ENCODE results near the gene SORCS2.

SORCS2 gene

GRCh38 chr4:7647600-7648543 is 455.5 kb downstream of the SORCS2 start:
- DNase-seq = peak; percentile 44

GRCh38 chr4:7648544-7649395 is 456.4 kb downstream of the SORCS2 start:
- DNase-seq = no peak

GRCh38 chr4:7649411-7649740 is 457.0 kb downstream of the SORCS2 start:
- no peak for DNase-seq

GRCh38 chr4:7649741-7650531 is 457.6 kb downstream of the SORCS2 start:
- DNase-seq = no peak

GRCh38 chr4:7650606-7651385 is 458.5 kb downstream of the SORCS2 start:
- no peak for DNase-seq

GRCh38 chr4:7651461-7651921 is 459.2 kb downstream of the SORCS2 start:
- DNase-seq = no peak

GRCh38 chr4:7652006-7652405 is 459.7 kb downstream of the SORCS2 start:
- no peak for DNase-seq

- DNase-seq = no peak
These were observed 460.1 kb downstream of the SORCS2 start for GRCh38 chr4:7652451-7652881.

- DNase-seq = no peak
These were observed 460.6 kb downstream of the SORCS2 start for GRCh38 chr4:7652906-7653305.

GRCh38 chr4:7653510-7654369 is 461.4 kb downstream of the SORCS2 start:
- DNase-seq = no peak

- no peak for DNase-seq
These were observed 462.5 kb downstream of the SORCS2 start for GRCh38 chr4:7654550-7655445.

GRCh38 chr4:7655511-7656243 is 463.3 kb downstream of the SORCS2 start:
- peak; percentile 87 for DNase-seq

- DNase-seq = no peak
These were observed 464.0 kb downstream of the SORCS2 start for GRCh38 chr4:7656244-7656800.

- no peak for DNase-seq
These were observed 465.4 kb downstream of the SORCS2 start for GRCh38 chr4:7657545-7658297.

- no peak for DNase-seq
These were observed 466.2 kb downstream of the SORCS2 start for GRCh38 chr4:7658341-7659204.

GRCh38 chr4:7659429-7660175 is 467.3 kb downstream of the SORCS2 start:
- DNase-seq = no peak

All from retina (tissue), 1 donor.